HFFc6 (cell line): Measurements from ENCODE around the gene EPS8L1. TPM values are rescaled to one million over a fixed set of nuclear protein-coding genes. Genes with fewer than 3 reads are reported as not detected.

Source experiments
- DNase-seq: peaks from one replicate; pipeline ENCODE4 v3.0.0-alpha.2; 2018
- H3K27ac Mint-ChIP-seq: 2 replicates; pipeline ENCODE4 v1.8.0; 2020; ENCODE audit warnings: mild to moderate bottlenecking, mixed read lengths
- H3K27me3 Mint-ChIP-seq: 2 replicates; pipeline ENCODE4 v1.8.0; 2021; ENCODE audit warnings: mild to moderate bottlenecking, moderate library complexity, mixed read lengths; ENCODE audit not compliant: insufficient read depth
- H3K36me3 Mint-ChIP-seq: 2 replicates; pipeline ENCODE4 v1.8.0; 2021; ENCODE audit warnings: low read depth, mixed read lengths
- H3K4me1 Mint-ChIP-seq: 2 replicates; pipeline ENCODE4 v1.8.0; 2020; ENCODE audit warnings: low read depth, mixed read lengths
- H3K4me3 Mint-ChIP-seq: 2 replicates; pipeline ENCODE4 v1.8.0; 2020; ENCODE audit warnings: mild to moderate bottlenecking, moderate library complexity, mixed read lengths
- H3K9me3 Mint-ChIP-seq: 2 replicates; pipeline ENCODE4 v1.8.0; 2020; ENCODE audit warnings: mild to moderate bottlenecking, mixed read lengths
- CTCF ChIP-seq: fragments of 200-600 bp; sonication (generic); IDR thresholded peaks from 2 replicates; pipeline ENCODE4 v1.5.0; 2021; ENCODE audit warnings: antibody characterized with exemption, mild to moderate bottlenecking
- total RNA-seq, 6 experiments: library from RNA; stranded (reverse); fragmentation: NEBNext Ultra II Directional; extraction: Animal tissue kit (Norgen Biotek cat#: 25700); gene quantifications; 2 replicates in 1 of 6; 3 replicates in 5 of 6; pipeline ENCODE4 v1.2.3, GENCODE V29; 2021

EPS8L1 gene
- total RNA-seq, 6 experiments from 2014 or later: 0.55 to 0.94 (median 0.64) TPM; not detected in 1

- Mint-ChIP-seq H3K36me3 (0 out of 2 replicates have a peak, but pooled peaks cover 10% of the 10 kb centered on the region), H3K27ac (peak overlapping the region; percentile 81), H3K9me3 (peaks cover 2% of the 10 kb centered on the region; the same call in 1 of the 2 replicates), H3K27me3 (peaks cover 30% of the 10 kb centered on the region), H3K4me3 (peak overlapping the region; percentile 89), H3K4me1 (peaks cover 18% of the 10 kb centered on the region)
- no peak for DNase-seq
- TF ChIP-seq CTCF: no peak
Measured at GRCh38 chr19:55088021-55088451, 12.4 kb downstream of the EPS8L1 start.

GRCh38 chr19:55088543-55089341 lies 13.1 kb downstream of the EPS8L1 start:
- H3K4me1 Mint-ChIP-seq: peaks cover 18% of the 10 kb centered on the region
- no peaks in the 10 kb centered on the region for H3K9me3 Mint-ChIP-seq
- TF ChIP-seq CTCF: peak; percentile 96
- peaks cover 25% of the 10 kb centered on the region for H3K27me3 Mint-ChIP-seq
- H3K36me3 Mint-ChIP-seq: 0 out of 2 replicates have a peak, but pooled peaks cover 10% of the 10 kb centered on the region
- peak overlapping the region; percentile 73 for H3K27ac Mint-ChIP-seq
- DNase-seq: peak; percentile 55
- peak overlapping the region; percentile 89 for H3K4me3 Mint-ChIP-seq

DNA sequence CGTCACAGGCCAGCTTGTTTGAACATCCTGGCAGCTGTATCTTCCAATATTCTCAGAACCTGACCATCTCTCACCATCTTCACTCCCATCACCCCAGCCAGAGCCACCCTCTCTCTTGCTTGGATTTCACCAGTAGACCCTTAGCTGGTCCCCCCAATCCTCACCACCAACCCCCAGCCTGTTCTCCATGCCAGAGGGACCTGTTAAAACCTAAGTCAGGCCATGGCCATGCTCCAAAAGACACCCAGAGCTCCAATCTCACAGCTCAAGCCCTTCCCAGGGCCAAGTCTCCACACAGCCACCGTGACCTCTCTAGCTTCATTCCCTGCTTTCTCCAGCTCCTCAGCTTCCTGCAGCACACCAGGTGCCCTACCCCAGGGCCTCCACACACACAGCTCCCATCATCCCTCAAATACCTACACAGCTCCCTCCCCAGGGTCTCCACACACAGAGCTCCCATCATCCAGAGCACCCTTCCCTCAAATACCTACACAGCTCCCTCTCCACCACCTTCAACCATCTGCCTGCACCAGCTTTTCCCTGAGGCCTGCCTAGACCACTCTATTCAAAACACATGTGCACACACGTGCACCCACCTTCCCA lies 13.8 kb downstream of the EPS8L1 start:
- Mint-ChIP-seq H3K36me3 (0 out of 2 replicates have a peak, but pooled peaks cover 10% of the 10 kb centered on the region), H3K4me1 (peaks cover 18% of the 10 kb centered on the region), H3K4me3 (no peak overlapping the region), H3K27ac (no peak overlapping the region), H3K9me3 (no peaks in the 10 kb centered on the region), H3K27me3 (peaks cover 19% of the 10 kb centered on the region)
- no peak for DNase-seq
- no peak for TF ChIP-seq CTCF

GRCh38 chr19:55090564-55090963 lies 14.9 kb downstream of the EPS8L1 start:
- H3K27me3 Mint-ChIP-seq: peaks cover 14% of the 10 kb centered on the region
- peaks cover 18% of the 10 kb centered on the region for H3K4me1 Mint-ChIP-seq
- no peak for DNase-seq
- TF ChIP-seq CTCF: no peak
- 0 out of 2 replicates have a peak, but pooled peaks cover 10% of the 10 kb centered on the region for H3K36me3 Mint-ChIP-seq
- H3K9me3 Mint-ChIP-seq: no peaks in the 10 kb centered on the region
- no peak overlapping the region; the same call in 1 of the 2 replicates for H3K27ac Mint-ChIP-seq
- no peak overlapping the region for H3K4me3 Mint-ChIP-seq

- TF ChIP-seq CTCF: no peak
- peaks cover 18% of the 10 kb centered on the region for H3K4me1 Mint-ChIP-seq
- DNase-seq: no peak
- no peaks in the 10 kb centered on the region for H3K9me3 Mint-ChIP-seq
- no peak overlapping the region for H3K4me3 Mint-ChIP-seq
- H3K27ac Mint-ChIP-seq: no peak overlapping the region
- peaks cover 11% of the 10 kb centered on the region for H3K27me3 Mint-ChIP-seq
- 0 out of 2 replicates have a peak, but pooled peaks cover 10% of the 10 kb centered on the region for H3K36me3 Mint-ChIP-seq
Measured at GRCh38 chr19:55091126-55091910, 15.6 kb downstream of the EPS8L1 start.
